Mesothelial cell of epicardium (in vitro differentiated cells): ENCODE measurements around the gene DYNLT2. TPM values are rescaled to one million over a fixed set of nuclear protein-coding genes. Genes with fewer than 3 reads are reported as not detected.

Experiments used
- DNase-seq, 2 experiments: peaks; one replicate each; pipeline ENCODE4 v3.0.0; 2021; ENCODE audit warnings: low spot score in 2 of 2; ENCODE audit not compliant: unreplicated experiment in 2 of 2
- H3K27ac Mint-ChIP-seq: 2 replicates; pipeline ENCODE4 v1.8.0; 2021; ENCODE audit warnings: mixed read lengths
- H3K27me3 Mint-ChIP-seq: 2 replicates; pipeline ENCODE4 v1.8.0; 2021; ENCODE audit warnings: low read depth, mixed read lengths
- H3K36me3 Mint-ChIP-seq: 2 replicates; pipeline ENCODE4 v1.8.0; 2021; ENCODE audit warnings: mixed read lengths
- H3K4me1 Mint-ChIP-seq: 2 replicates; pipeline ENCODE4 v1.8.0; 2021; ENCODE audit warnings: mixed read lengths
- H3K4me3 Mint-ChIP-seq: 2 replicates; pipeline ENCODE4 v1.8.0; 2021; ENCODE audit warnings: mild to moderate bottlenecking, moderate library complexity, mixed read lengths
- H3K9me3 Mint-ChIP-seq: 2 replicates; pipeline ENCODE4 v1.8.0; 2021; ENCODE audit warnings: mixed read lengths
- CTCF ChIP-seq: fragments of 200-600 bp; sonication (generic); IDR thresholded peaks from one replicate; pipeline ENCODE4 v1.5.0; 2021; ENCODE audit warnings: antibody characterized with exemption; ENCODE audit not compliant: unreplicated experiment
- total RNA-seq: library from RNA; stranded (reverse); gene quantifications from 3 replicates; pipeline ENCODE4 v1.2.1, GENCODE V29; 2021

The DYNLT2 gene
- total RNA-seq, 1 donor from 2014 or later, result 2.7 TPM

GRCh38 chr6:169691260-169691659 lies 60.1 kb downstream of the DYNLT2 start:
- Mint-ChIP-seq H3K27me3 (no peaks in the 10 kb centered on the region), H3K27ac (no peak overlapping the region), H3K4me3 (no peak overlapping the region), H3K4me1 (no peaks in the 10 kb centered on the region), H3K9me3 (peaks cover 59% of the 10 kb centered on the region), H3K36me3 (peaks cover 73% of the 10 kb centered on the region)
- no peak for DNase-seq
- TF ChIP-seq CTCF, result no peak

Other genes starting within 250 kb of the DYNLT2 start
- 114 to 128 TPM (median 116 TPM) in 3 replicates for gene WDR27, start 49.5 kb downstream of the DYNLT2 start, total RNA-seq
- 35.5 to 36.6 TPM (median 35.8 TPM) in 3 replicates for gene C6orf120, start 49.4 kb downstream of the DYNLT2 start, total RNA-seq
- gene PHF10, start 27.1 kb downstream of the DYNLT2 start, total RNA-seq, result 74.0 to 76.9 TPM (median 75.9 TPM) in 3 replicates
- gene ERMARD, start 50 bp upstream of the DYNLT2 start, total RNA-seq, result 44.1 to 46.7 TPM (median 45.6 TPM) in 3 replicates